Measurements from ENCODE around the gene SORCS2.

GRCh38 chr4:7201420-7202305, 9.3 kb downstream of the SORCS2 start:
- TF ChIP-seq BHLHE40 (IDR thresholded peaks at IDR 0.05; ENCODE audit: borderline replicate concordance) (no peak), FOXA1 (IDR thresholded peaks at IDR 0.05) (no peak), ZNF384 (IDR thresholded peaks at IDR 0.05) (no peak), TARDBP (IDR thresholded peaks at IDR 0.05) (no peak), SUZ12 (IDR thresholded peaks at IDR 0.05) (no peak), SP1 (IDR thresholded peaks at IDR 0.05) (no peak), PKNOX1 (IDR thresholded peaks at IDR 0.05) (no peak), FOXM1 (IDR thresholded peaks at IDR 0.05; ENCODE audit: borderline replicate concordance) (no peak), LEF1 (IDR thresholded peaks at IDR 0.05; ENCODE audit: borderline replicate concordance) (no peak), ELF4 (IDR thresholded peaks at IDR 0.05) (no peak), ARNT (IDR thresholded peaks at IDR 0.05) (no peak), NFRKB (IDR thresholded peaks at IDR 0.05) (no peak)
